Right forelimb (tissue), 1 donor: ENCODE data around the gene TSC22D2.

Experiments used
- DNase-seq: peaks from one replicate; pipeline ENCODE4 v3.0.0-alpha.2; 2018

The TSC22D2 gene

DNA sequence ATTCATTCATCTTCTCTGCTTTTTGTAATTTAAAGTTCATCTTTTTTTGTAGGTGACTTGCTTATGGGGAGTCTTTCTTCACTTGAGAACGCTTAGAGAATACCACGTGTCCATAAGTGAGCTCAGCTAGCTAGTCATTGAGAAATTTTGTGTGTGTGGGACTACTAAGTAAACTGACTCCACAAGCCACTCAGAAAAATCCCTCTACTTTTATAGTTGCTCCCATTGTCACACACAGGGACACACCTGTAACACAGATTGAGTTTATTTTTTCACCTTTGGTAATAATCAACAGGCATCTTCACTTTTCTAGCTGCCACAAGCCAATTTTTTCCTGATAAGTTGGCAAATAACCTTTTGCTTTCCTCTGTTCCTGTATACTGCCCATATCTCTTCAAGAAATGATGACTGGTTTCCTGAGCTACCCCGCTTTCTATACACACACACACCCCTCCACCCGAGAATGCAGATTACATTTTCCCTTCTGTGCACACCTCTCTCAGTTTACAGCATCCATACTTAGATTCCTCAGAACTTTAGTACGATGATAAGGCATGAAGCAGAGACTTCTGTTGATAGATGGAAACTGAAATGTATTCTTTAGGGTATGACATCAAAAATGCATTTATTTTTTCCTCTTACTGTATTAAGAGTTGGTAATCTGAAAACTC, 4.6 kb downstream of the TSC22D2 start:
- no peak for DNase-seq

DNA sequence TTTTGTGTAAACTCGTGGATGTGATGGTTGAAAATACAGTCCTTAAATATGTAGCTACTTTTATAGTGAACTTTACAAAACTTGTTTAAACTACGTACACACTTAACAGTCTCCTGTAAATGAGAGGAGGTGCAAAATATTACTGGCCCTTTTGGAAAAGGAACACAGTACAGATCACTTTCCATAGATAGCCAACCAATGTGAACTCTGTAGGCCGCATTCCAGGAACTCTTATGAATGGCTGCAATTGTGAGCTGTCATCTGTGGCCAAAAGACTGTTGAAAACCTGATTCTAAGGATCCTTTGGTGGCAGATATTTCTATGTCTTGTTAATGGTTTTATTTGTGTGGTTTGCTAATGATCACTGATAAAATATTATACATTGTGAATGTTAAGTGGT, 6.2 kb downstream of the TSC22D2 start:
- DNase-seq, result no peak

DNA sequence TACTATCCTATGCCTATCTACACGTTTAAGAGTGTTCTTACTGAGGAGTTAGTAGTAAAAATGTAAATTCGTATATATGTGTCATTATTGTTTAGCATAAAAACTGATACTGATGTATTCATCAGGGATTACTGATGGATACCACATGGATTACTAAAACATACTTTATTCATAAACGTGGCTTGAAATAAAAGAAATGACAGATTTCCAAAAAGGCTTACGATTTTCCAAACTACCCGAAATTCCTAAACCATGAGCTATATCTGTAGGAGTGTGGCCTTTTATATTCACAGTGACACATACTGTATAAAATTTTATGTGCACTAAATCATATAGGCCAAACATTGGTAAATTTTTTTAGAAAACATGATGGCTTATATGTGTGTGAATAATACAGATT, 6.9 kb downstream of the TSC22D2 start:
- no peak for DNase-seq

DNA sequence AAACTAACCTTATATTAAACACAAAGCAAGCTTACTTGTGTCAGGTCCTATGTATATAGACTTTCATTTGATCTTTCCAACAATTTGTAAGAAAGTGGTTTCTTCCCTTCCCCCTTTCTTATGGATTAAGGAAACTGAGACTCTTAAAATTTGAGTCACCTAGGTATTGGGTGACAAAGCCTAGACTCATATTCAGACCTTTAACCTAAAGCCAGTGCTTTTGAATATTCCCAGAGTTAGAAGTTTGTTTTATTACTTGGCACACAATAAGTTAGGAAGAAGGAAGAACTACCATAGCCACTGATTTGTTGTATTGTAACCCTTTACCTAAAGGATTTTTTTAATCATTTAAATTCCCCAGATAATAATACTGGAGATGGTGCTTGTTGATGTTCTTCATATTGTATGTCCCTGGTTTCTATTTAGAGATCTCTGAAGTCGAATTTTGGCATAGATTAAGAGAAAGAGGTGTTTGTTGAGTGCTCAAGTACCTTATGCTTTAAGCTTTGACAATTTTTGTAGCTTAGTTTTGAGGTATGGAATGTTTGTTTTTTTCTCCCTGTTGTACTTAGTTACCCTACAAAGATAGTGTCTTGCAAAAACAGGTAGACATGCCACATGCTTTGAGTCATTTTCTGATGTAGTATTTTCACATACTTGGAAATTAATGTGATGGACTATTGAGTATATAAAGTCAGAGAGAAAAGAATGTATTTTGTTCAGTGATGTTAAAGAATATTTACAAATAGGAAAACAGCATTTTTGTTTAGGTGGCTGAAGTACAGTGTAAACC, 11.2 kb downstream of the TSC22D2 start:
- DNase-seq, result no peak

DNA sequence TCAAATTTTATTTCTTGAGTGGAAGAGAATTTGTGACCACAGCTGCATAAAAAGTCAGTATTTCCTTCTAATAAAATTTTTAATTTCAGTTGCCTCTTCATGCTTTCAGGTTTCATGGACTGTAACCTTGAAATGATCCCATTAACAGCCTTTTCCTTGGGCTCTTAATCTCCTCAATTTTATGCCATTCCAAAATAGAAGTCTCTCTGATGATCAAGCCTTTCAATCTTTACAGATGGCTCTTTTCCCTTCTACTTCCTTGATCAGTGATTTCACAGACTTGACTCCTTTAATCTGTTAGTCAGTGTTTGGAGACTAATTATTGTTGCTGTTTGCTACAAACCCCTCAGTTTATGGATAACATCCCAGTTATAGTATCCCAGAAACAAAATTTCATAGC, 11.9 kb downstream of the TSC22D2 start:
- DNase-seq, result no peak

GRCh38 chr3:150421256-150421655, 13.2 kb downstream of the TSC22D2 start:
- no peak for DNase-seq

GRCh38 chr3:150421799-150422548, 13.9 kb downstream of the TSC22D2 start:
- no peak for DNase-seq

GRCh38 chr3:150422907-150423306, 14.8 kb downstream of the TSC22D2 start:
- DNase-seq, result no peak

DNA sequence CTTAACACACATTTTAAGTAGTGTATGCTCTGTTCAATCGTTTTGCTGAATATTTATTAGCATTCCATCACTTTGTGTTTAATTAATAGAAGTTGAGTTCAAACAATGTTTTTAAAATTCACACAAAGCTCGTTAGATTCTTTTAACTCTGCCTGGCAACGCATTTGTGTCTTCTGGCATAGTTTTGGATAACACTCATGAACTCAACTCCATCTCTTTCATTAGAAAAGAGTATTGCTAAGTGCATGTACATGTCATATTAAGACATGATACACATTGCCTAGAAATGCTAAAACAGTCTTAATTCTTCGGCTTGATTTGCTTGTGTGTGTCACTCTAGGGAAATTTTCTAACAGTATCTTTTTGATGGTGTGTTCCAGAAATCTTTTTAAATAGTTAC, 15.7 kb downstream of the TSC22D2 start:
- no peak for DNase-seq

- DNase-seq, result no peak
Measured at GRCh38 chr3:150426292-150426691, 18.2 kb downstream of the TSC22D2 start.

- no peak for DNase-seq
Measured at GRCh38 chr3:150428562-150428961, 20.5 kb downstream of the TSC22D2 start.

- no peak for DNase-seq
Measured at GRCh38 chr3:150429767-150430671, 21.9 kb downstream of the TSC22D2 start.

DNA sequence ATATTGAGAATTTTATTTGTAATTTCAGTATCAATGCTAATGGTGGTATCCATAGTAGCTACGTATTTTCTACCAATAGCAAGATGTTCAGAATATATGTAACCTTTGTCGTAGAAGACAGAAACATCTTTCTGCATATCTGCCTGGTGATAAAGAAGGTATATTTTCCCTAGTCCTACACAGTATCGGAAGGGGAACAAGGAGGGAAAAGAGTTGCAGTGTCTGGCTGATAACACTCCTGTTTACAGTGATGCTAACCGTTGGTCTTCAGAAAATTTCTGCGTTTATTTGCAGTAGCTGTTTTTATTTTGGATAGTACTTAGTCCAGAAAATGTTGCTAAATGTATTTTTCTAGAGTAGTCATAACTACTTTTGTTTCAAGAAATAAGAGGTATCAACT, 25.2 kb downstream of the TSC22D2 start:
- DNase-seq, result no peak

DNA sequence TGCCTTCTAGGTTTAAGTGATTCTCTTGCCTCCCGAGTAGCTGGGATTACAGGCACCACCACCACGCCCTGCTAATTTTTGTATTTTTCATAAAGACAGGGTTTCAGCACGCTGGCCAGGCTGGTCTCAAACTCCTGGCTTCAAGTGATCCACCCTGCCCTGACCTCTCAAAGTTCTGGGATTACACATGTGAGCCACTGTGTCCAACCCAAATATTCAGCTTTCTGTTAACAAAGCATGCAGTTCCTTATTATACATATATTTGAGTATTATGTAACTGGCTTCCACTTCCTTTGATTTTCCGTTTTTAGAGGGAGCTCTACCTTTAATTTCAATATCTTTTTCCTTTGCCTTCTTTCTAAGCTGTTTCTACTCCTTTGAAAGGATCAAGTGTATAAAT, 26.1 kb downstream of the TSC22D2 start:
- DNase-seq, result no peak

GRCh38 chr3:150436161-150436560, 28.1 kb downstream of the TSC22D2 start:
- no peak for DNase-seq

DNA sequence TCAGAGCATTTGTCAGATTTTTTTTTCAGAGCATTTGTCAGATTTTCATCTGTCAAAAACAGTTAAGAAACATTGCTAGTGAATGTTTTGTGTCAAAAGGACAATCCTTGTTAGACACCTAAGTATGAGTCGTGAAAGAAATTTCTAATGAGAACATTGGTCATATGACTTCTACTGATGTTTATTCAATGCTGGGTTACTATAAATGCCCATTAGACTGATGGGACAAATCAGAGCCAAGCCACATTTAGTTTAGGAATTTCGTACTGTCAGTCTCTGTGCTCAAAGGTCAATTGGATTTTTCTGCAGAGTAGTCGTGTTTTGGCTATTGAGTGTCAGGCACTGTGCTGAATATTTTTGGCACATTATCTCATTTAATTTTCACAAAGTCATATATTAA, 31.6 kb downstream of the TSC22D2 start:
- no peak for DNase-seq

- DNase-seq, result no peak
Measured at GRCh38 chr3:150443331-150443741, 35.2 kb downstream of the TSC22D2 start.

DNA sequence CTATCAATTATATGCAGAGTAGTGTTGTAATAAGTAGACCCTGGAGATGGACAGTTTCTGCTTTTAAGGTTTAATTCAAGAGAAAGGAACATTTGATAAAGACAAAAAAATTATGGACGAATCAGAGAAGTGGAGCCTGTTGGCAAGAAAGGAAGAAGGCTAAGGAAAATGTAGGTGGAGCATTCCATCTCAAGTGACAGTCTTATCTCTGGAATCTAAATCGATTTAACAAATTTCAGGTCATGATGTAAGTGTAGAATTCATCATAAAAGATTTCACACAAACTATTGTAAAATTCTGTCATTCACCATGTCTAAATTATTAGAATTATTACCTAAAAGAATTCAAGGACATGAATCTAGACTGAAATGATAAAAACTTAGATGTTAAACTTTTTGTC, 36.3 kb downstream of the TSC22D2 start:
- DNase-seq, result no peak

DNA sequence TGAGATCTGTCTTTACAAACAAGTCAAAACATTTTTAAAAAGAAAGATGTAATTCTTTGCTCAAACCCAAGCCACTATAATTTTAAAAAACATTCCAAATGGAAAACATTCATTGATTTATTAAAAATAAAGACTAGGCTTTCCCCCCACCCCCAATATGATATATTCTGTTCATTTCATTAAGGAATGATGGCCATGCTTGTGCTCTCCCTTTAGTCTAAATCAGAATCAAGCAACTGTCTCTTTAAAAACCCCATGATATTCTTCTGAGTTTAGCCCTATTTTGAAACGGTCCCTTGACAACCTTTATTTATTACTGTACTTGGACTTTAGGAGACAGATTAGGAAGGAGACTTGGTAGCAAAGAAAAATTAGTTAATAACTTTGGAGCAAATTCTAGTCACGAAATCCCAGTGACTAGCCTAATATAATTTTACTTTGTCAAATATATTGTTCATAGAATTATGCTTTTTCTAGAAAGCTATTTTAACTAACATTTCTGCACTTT, 38.4 kb downstream of the TSC22D2 start:
- DNase-seq, result no peak

DNA sequence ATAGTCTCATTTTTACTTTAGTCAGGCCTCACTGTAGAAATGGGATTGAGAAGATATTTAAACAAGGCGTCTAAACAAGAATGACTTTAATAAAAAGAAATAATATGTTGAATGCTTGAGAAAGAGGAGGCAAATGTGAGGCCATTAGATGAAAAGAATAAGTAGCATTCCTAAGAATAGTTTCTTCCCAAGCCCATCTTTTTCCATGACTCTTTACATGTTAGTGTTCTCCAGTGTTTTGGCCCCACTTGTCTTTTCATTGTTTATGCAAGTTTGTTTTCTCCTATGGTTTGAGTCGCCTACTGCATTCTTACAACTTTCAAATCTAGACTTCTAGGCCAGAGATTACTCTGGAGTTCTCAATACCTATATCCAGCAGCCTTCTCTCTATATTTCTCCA, 39.0 kb downstream of the TSC22D2 start:
- DNase-seq, result no peak

- DNase-seq, result no peak
Measured at GRCh38 chr3:150447631-150448465, 39.8 kb downstream of the TSC22D2 start.
